ENCODE data around the gene ZFAND4.
"Not testable (repeated sequence)": the region's sequence is repeated elsewhere in the genome, so short reads cannot be mapped to it uniquely, and the experiment has no call there.

DNA sequence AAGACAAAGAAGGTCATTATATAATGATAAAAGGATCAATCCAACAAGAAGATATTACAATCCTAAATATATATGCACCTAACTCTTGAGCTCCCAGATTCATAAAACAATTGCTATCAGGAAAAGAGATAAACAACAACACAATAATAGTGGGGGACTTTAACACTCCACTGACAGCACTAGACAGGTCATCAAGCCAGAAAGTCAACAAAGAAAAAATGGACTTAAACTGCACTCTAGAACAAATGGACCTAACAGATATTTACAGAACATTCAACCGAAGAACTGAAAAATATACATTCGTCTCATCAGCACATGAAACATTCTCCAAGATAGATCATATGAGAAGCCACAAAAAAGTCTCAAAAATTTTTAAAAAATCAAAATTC, 17.8 kb downstream of the ZFAND4 start:
- TF ChIP-seq, protein P1, sequence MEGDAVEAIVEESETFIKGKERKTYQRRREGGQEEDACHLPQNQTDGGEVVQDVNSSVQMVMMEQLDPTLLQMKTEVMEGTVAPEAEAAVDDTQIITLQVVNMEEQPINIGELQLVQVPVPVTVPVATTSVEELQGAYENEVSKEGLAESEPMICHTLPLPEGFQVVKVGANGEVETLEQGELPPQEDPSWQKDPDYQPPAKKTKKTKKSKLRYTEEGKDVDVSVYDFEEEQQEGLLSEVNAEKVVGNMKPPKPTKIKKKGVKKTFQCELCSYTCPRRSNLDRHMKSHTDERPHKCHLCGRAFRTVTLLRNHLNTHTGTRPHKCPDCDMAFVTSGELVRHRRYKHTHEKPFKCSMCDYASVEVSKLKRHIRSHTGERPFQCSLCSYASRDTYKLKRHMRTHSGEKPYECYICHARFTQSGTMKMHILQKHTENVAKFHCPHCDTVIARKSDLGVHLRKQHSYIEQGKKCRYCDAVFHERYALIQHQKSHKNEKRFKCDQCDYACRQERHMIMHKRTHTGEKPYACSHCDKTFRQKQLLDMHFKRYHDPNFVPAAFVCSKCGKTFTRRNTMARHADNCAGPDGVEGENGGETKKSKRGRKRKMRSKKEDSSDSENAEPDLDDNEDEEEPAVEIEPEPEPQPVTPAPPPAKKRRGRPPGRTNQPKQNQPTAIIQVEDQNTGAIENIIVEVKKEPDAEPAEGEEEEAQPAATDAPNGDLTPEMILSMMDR (IDR thresholded peaks at IDR 0.05 in 2 of 3, conservative IDR thresholded peaks at IDR 0.05 in 1 of 3; ENCODE audit: borderline replicate concordance in 1 of 3, insufficient read depth in 1 of 3, low read depth in 2 of 3, low read length in 2 of 3): not testable (repeated sequence)
- TF ChIP-seq, protein P2, sequence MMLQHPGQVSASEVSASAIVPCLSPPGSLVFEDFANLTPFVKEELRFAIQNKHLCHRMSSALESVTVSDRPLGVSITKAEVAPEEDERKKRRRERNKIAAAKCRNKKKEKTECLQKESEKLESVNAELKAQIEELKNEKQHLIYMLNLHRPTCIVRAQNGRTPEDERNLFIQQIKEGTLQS (IDR thresholded peaks at IDR 0.05): not testable (repeated sequence)
- not testable (repeated sequence) for TF ChIP-seq SIN3A (IDR thresholded peaks at IDR 0.05; ENCODE audit: low read depth); EZH2 (IDR thresholded peaks at IDR 0.05); SP1 (IDR thresholded peaks at IDR 0.05; ENCODE audit: low read depth); POLR2AphosphoS5 (IDR thresholded peaks at IDR 0.05; ENCODE audit: low read depth, low read length); EZH2phosphoT487 (IDR thresholded peaks at IDR 0.05; ENCODE audit: borderline replicate concordance); POLR2A (IDR thresholded peaks at IDR 0.05; ENCODE audit: borderline replicate concordance, extremely low read depth, insufficient read depth, insufficient read length); ZFX (IDR thresholded peaks at IDR 0.05); RAD21 (IDR thresholded peaks at IDR 0.05; ENCODE audit: low read depth); SRF (IDR thresholded peaks at IDR 0.05; ENCODE audit: low read depth); CBX3 (IDR thresholded peaks at IDR 0.05; ENCODE audit: low read depth)
- TF ChIP-seq, protein P3, sequence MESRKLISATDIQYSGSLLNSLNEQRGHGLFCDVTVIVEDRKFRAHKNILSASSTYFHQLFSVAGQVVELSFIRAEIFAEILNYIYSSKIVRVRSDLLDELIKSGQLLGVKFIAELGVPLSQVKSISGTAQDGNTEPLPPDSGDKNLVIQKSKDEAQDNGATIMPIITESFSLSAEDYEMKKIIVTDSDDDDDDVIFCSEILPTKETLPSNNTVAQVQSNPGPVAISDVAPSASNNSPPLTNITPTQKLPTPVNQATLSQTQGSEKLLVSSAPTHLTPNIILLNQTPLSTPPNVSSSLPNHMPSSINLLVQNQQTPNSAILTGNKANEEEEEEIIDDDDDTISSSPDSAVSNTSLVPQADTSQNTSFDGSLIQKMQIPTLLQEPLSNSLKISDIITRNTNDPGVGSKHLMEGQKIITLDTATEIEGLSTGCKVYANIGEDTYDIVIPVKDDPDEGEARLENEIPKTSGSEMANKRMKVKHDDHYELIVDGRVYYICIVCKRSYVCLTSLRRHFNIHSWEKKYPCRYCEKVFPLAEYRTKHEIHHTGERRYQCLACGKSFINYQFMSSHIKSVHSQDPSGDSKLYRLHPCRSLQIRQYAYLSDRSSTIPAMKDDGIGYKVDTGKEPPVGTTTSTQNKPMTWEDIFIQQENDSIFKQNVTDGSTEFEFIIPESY (IDR thresholded peaks at IDR 0.05; ENCODE audit: extremely low read depth, insufficient replicate concordance, low read length): not testable (repeated sequence)
- TF ChIP-seq, protein P4, sequence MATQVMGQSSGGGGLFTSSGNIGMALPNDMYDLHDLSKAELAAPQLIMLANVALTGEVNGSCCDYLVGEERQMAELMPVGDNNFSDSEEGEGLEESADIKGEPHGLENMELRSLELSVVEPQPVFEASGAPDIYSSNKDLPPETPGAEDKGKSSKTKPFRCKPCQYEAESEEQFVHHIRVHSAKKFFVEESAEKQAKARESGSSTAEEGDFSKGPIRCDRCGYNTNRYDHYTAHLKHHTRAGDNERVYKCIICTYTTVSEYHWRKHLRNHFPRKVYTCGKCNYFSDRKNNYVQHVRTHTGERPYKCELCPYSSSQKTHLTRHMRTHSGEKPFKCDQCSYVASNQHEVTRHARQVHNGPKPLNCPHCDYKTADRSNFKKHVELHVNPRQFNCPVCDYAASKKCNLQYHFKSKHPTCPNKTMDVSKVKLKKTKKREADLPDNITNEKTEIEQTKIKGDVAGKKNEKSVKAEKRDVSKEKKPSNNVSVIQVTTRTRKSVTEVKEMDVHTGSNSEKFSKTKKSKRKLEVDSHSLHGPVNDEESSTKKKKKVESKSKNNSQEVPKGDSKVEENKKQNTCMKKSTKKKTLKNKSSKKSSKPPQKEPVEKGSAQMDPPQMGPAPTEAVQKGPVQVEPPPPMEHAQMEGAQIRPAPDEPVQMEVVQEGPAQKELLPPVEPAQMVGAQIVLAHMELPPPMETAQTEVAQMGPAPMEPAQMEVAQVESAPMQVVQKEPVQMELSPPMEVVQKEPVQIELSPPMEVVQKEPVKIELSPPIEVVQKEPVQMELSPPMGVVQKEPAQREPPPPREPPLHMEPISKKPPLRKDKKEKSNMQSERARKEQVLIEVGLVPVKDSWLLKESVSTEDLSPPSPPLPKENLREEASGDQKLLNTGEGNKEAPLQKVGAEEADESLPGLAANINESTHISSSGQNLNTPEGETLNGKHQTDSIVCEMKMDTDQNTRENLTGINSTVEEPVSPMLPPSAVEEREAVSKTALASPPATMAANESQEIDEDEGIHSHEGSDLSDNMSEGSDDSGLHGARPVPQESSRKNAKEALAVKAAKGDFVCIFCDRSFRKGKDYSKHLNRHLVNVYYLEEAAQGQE (IDR thresholded peaks at IDR 0.05; ENCODE audit: low read depth): not testable (repeated sequence)
